ENCODE measurements around the gene YTHDC2.

YTHDC2 gene

DNA sequence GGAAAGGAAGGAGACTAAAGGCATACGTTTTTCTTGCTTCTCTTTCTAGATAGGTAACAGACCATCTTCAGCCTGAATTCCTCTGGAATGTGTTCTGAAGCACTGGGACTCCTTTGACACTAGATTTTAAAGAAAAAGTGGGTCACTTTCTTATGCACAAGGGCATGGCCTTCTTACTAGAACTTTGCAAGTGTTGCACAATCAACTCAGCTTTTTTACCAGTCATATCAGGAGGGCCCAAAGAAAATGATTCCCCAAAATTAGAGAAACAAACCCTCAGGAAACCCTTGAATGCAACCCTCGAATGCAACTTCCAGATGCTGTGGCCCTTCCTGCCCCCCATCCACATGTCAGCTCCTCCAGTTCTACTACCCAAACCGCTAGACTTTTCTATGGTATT lies 93.9 kb downstream of the YTHDC2 start:
- FAIRE-seq = no peak

DNA sequence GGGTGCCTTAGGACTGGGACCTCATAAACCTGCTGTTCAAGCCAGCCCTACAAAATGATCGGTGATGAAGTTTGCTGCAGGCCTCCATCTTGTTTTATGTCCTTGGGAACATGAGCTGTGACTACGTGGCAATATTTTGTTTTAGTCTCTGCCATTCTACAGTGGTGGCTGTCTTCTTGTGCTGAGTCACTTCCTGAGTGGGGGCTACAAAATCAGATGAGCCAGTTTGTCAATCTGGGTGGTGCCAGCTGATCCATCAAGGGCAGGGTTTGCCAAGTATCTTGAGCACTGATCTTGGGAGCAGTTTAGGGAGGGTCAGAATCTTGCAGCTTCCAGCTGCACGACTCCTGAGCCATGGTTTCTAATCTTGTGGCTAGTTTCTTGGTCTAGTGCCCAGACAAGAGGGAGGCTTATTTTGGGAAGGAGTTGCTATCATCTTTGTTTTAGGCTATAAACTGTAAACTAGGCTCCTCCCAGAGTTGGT lies 94.7 kb downstream of the YTHDC2 start:
- no peak for FAIRE-seq

DNA sequence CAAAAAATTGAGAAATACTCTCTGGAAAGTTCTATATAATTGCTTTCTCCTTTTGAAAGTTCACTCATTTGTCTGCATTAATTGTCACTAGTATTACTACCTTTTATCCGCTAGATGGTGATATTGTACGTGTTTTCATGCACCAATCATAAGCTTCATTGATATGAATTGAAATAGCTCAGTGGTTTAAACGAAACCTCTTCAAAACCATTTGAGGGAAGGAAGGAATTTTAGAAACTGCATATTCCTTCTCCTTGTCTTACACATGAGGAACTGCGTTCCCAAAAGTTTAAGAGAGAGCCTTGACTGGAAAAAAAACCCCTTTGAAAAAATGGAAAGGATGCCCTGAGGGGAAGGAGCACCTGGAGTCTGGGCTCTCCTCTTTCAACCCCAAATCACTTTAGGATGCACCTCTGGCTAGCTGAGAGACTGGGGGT lies 98.6 kb downstream of the YTHDC2 start:
- peak; percentile 79 for FAIRE-seq

DNA sequence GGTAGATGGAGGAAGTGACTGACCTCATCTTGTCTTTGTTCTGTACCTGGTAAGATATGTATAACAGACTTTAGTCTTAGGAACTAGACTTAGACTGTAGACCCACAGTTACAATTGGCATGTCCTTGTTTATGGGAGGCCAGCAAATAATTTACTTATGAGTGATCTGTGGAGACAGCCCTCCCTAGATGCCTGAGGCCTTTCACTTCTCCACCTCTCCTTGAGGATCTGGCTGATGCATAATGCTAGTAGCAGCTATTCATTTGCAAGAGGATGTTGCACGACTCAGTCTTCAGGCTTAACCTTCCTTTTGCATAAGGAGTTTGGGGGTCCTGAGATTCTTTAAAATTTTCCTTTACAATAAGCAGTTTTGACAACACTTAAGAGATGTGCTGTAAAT lies 100.7 kb downstream of the YTHDC2 start:
- no peak for FAIRE-seq

DNA sequence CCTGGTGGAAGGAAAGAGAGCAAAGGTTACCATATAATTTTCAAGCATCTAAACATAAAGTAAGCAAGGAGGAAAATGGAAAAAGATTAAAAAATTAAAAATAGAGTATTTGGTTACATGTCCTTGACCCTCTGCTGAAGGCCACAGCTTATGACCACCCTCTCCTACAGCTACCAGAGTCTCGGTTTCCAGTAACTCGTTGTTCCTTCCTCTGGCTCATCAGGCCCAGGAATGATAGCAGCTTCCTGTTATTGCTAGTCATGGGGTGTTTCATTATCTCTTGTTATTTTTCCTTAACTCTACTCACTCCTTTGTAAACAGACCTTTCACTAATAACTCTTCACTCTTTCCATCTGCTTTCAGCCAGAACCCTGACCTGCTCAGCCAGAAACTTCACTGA lies 102.2 kb downstream of the YTHDC2 start:
- FAIRE-seq = no peak

DNA sequence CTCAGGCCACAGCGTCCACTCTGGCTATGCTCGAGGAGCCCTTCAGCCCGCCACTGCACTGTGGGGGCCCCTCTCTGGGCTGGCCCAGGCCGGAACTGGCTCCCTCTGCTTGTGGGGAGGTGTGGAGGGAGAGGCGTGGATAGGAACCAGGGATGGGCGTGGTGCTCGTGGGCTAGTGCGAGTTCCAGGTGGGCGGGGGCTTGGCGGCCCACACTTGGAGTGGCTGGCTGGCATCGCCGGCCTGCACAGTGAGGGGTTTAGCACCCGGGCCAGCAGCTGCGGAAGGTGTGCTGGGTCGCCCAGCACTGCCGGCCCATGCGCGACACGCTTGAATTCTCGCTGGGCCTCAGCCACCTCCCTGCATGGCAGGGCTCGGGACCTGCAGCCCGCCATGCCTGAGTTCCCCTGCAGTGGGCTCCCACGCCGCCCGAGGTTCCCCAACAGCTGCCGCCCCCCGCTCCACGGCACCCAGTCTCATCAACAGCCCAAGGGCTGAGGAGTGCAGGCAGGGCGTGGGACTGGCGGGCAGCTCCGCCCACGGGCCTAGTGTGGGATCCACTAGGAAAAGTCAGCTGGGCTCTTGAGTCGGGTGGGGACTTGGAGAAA lies 103.8 kb downstream of the YTHDC2 start:
- FAIRE-seq = no peak

DNA sequence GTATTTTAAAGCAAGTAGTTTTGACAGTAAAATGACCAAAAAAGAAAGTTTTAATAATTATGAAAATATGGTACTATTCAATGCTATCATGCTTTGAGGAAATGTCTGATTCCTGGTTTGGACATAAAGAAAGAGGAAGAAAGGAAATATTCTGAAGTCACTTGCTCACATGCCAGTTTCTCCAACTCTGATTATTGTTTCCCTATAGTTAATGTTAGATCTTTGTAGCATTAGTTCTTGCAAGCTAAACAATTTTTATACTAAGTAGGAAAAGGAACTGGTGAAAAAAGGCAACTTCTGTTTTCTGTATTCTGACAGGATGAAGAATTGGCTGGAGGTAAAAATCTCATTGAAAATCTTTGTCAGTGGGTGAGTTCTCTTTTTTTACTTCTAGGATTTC lies 119.5 kb downstream of the YTHDC2 start:
- no peak for FAIRE-seq

DNA sequence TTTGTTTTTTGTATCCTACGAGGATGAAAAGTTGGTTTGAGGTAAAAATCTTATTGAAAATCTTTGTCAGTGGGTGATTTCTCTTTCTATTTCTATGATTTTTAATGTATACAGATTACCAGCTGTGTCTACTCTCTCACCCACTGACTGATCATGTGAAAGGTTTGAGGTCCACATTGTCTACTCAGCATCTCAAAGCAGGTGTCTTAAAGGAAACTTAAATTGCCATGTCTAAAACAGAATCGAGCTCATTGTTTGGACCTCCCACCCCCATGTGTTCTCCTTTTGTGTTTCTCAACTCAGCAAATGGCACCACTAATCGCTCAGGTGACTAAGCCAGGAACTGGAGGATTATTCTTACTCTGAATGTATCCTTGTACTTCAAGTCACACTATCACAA lies 121.5 kb downstream of the YTHDC2 start:
- no peak for FAIRE-seq

DNA sequence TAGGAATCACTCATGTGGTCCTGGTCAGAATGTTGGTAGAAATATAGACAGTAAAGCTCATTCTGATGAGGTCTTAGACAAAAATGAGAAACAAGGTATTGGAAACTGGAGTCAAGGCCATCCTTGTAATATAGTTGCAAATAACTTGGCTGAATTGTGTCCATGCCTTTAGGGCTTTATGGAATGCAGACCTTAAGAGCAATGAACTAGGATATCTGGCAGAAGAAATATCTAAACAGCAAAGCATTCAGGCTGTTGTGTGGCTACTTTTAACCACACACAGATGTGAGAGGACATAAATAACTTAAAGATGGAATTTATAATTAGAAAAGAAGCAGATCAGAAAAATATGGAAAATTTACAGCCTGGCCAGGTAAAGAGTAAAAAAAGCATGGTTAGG lies 128.2 kb downstream of the YTHDC2 start:
- FAIRE-seq = no peak
